ENCODE measurements around the gene C11orf21. TPM values are rescaled to one million over a fixed set of nuclear protein-coding genes. Genes with fewer than 3 reads are reported as not detected.

The C11orf21 gene
- total and polyA plus RNA-seq, 9 of the 15 experiments (the other 6 are each of a cell fraction or from before 2014, with no cell fraction given) = 0.10 to 2.6 (median 2.0) TPM

GRCh38 chr11:2302896-2303626 is 1.3 kb upstream of the C11orf21 start (continued):
- peak; percentile 22; the same call in 1 of the 2 replicates for TF ChIP-seq PHF8 (IDR thresholded peaks at IDR 0.05; ENCODE audit: borderline replicate concordance, low read length)
- TF ChIP-seq SP2 (IDR thresholded peaks at IDR 0.05; ENCODE audit: extremely low read depth, low read depth, low read length, poor library complexity, severe bottlenecking) = no peak
- no peak for TF ChIP-seq ZNF143 (CRISPR knock-in tag; IDR thresholded peaks at IDR 0.05)

GRCh38 chr11:2302306-2302895 is 683 bp upstream of the C11orf21 start:
- H3K27me3 ChIP-seq (ENCODE audit: control insufficient read depth in 2 of 2, insufficient read depth in 2 of 2, low read length in 2 of 2) = no peaks in the 10 kb centered on the region; a peak in 1 of 5 replicates
- ChIA-PET POLR2A (interaction anchor here (1.0 to 1.2 kb wide), 2 partner anchors 9 to 100 kb away, joined by 3 to 4 read pairs; no protein-coding TSS in a partner anchor), CTCF (ENCODE audit: low intra/inter-chr PET ratio) (interaction anchor here (0.9 kb wide), 1 partner anchor 229 kb away, joined by 9 read pairs; no protein-coding TSS in a partner anchor)
- H3K9me3 ChIP-seq (replicated peaks; ENCODE audit: control insufficient read depth, insufficient read depth, low read depth, low read length) = no peaks in the 10 kb centered on the region
- in situ Hi-C loops (cut with MboI) = no loop called here
- 34% methylated on average over 10 of the region's 16 CpGs for WGBS (ENCODE audit: insufficient coverage, low coverage, missing lambda C conversion rate)
- peak overlapping the region; percentile 73 for H2AFZ ChIP-seq (ENCODE audit: low read depth, low read length)
- FAIRE-seq (no peak), ATAC-seq (peak; percentile 7; the same call in 2 of the 3 replicates), DNase-seq (ENCODE audit: extremely low read depth in 1 of 4, low spot score in 3 of 4) (peak in 3 of 4 experiments; percentile 34 to 53 (median 51))
- peak overlapping the region; percentile 50 to 89 for H3K9ac ChIP-seq (ENCODE audit: insufficient read depth in 1 of 2, low read depth in 2 of 2, low read length in 2 of 2)
- intact Hi-C loops (cut with micrococcal nuclease) = loop anchor here (10.0 kb wide), 2 partner anchors 232 to 592 kb away; no protein-coding TSS in a partner anchor
- H3K4me3 ChIP-seq = peak overlapping the region; percentile 3; the same call in 1 of the 2 replicates
- H3K27ac ChIP-seq (ENCODE audit: extremely low read depth, low read depth, low read length) = peak overlapping the region; percentile 56
- H3K9me1 ChIP-seq (ENCODE audit: control insufficient read depth, insufficient read depth, low read length) = no peaks in the 10 kb centered on the region
- BruUV-seq (replicated peaks) = no TSS peak
- H4K20me1 ChIP-seq (replicated peaks; ENCODE audit: control insufficient read depth, insufficient read depth, low read length) = no peaks in the 10 kb centered on the region
- peaks cover 60 to 92% of the 10 kb centered on the region in 2 experiments for H3K4me1 ChIP-seq (replicated peaks in 1 of 2; ENCODE audit: control insufficient read depth in 2 of 2, insufficient read depth in 2 of 2, low read length in 2 of 2)
- peak overlapping the region; percentile 67 for H3K4me2 ChIP-seq (ENCODE audit: insufficient read depth, low read length)
- H3K79me2 ChIP-seq (ENCODE audit: control insufficient read depth, insufficient read depth, low read length) = peaks cover 21% of the 10 kb centered on the region; the same call in 2 of the 3 replicates
- no peaks in the 10 kb centered on the region for H3K36me3 ChIP-seq (ENCODE audit: control insufficient read depth, insufficient read depth, low read length)
- TF ChIP-seq PTRF (tag; IDR thresholded peaks at IDR 0.05) (no peak), ZNF280B (CRISPR knock-in tag; IDR thresholded peaks at IDR 0.05) (no peak), KHSRP (IDR thresholded peaks at IDR 0.05) (no peak), VEZF1 (CRISPR knock-in tag; IDR thresholded peaks at IDR 0.05) (peak; percentile 58; the same call in 1 of the 2 replicates), NFATC3 (IDR thresholded peaks at IDR 0.05) (no peak), ZNF79 (CRISPR knock-in tag; IDR thresholded peaks at IDR 0.05; ENCODE audit: low read depth) (no peak), RBBP5 (IDR thresholded peaks at IDR 0.05; ENCODE audit: borderline replicate concordance, insufficient read depth, low read length, poor library complexity, severe bottlenecking) (peak; percentile 29), RCOR1 (IDR thresholded peaks at IDR 0.05; ENCODE audit: borderline replicate concordance in 1 of 2, low read depth in 2 of 2, low read length in 2 of 2) (no peak), ZNF764 (CRISPR knock-in tag; IDR thresholded peaks at IDR 0.05; ENCODE audit: low read depth) (peak; percentile 94), NFYB (IDR thresholded peaks at IDR 0.05; ENCODE audit: extremely low read depth, insufficient read length) (no peak), GATAD2B (IDR thresholded peaks at IDR 0.05; ENCODE audit: borderline replicate concordance) (no peak), CTBP1 (IDR thresholded peaks at IDR 0.05; ENCODE audit: borderline replicate concordance) (no peak)

Data from K562 (cell line).